Activated CD4-positive, alpha-beta T cell treated with anti-CD3 and anti-CD28 coated beads, Interleukin-2, amount 50 U/mL, for 16 hours (primary cell): ENCODE data around the gene TRPM3.

Source experiments
- DNase-seq: peaks from one replicate; pipeline ENCODE4 v3.0.0-alpha.2; 2020

Gene TRPM3

DNA sequence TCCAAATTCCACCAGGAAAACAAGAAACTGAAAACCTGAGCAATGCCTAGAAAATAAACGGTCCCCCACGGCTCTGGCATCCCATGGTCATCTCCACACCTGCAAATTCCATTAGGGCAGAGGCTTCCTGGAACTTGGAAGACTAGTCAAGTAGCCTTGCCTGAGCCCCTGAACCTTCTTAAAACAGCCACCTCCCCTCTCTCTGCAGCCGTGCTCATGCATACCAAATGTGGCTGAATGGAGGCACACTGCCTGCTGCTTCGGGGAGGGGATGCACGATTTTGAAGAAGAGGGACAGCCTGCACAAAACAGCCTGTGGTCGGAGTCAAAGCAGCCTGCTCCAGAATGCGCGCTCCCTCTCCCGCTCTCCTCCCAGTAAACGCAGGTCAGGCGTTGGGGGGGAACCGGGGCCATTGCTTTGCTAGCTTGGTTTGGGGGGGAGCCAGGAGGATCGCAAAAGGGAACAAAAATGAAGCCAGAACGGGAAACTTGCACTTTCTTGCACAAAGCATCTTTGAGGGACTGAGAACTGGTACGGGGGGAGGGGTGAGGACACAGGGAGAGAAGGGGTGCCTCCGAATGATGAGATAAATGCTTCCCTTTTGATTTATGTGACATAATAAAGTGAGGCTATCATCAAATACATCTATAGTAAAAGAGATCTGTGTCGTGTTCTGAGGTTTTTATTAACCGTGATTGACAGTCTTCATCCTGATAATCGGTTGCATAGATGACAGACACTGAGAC, at the start of gene TRPM3:
Gene TRPM3 (minus strand): TSS at position 347 of the 747 bp plus-strand sequence. CDS start 267 bp downstream, at position 80.
- no peak for DNase-seq

DNA sequence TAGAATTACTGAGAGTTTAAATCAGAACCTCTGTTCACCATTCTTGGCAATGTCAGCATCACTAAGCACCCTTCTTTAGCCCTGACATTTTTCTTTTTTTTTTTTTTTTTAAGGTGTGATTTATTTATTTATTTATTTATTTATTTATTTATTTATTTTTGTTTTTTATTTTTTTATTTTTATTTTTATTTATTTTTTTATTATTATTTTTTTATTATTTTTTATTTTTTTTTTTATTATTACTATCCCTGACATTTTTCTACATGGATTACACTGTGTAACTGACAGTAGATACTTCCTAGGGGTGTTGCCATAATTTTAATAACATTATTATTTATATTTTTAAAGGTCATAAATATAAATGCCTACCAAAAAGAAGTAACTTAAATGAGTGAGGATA, 47.0 kb upstream of the TRPM3 start:
- no peak for DNase-seq

DNA sequence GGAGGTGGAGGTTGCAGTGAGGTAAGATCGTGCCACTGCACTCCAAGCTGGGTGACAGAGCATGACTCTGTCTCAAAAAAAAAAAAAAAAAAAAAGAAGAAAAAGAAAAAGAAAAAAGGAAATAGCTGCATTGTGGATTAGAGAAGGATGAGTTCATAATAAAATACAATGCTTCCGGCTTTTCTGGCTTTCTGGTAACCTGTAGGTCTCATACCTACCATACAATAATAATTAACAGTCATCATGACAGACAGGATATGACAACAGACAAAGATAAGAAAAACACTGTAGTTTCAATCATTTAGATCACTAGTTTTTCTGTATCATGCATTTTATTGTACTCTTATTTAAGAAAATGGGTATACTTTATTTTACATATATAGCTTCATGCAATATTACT, 40.7 kb upstream of the TRPM3 start:
- DNase-seq: no peak

DNA sequence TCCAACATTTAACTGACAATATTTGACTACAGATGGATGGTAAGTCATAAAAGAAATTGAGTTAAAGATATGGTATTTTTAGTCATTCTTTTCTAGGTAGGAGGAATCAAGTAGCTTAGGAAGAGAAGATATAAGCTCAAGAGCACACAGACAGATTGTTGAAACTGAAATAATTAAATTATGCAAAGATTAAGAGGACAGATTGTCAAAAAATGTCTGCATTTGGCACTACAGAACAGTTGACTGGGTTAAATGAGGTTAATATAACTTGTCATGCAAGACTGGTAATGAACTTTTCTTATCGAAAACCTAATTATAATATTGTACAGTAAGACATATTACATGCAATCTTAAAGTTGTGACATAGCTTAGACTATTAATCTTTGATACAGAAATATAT, 36.3 kb upstream of the TRPM3 start:
- no peak for DNase-seq

GRCh38 chr9:71147368-71147767, 25.9 kb upstream of the TRPM3 start:
- no peak for DNase-seq

DNA sequence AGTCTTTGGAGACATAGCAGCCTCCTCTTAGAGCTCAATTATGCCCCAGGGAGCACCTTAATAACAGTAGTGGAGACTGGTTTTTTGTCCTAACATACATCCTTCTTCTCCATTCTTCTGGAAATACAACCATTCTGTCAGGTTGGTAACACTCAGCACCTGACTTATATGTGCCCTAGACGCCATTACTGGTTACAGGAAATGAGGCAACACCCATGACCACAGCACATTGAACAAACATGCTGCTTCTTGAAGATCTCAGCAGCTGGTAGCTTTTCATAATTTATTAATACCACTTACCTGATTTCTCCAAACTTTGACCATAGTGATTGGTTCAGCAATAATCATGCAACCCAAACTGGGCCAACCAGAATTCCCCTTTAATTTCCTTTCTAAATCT, 25.1 kb upstream of the TRPM3 start:
- no peak for DNase-seq

- no peak for DNase-seq
Measured at GRCh38 chr9:71145179-71145578, 23.8 kb upstream of the TRPM3 start.

DNA sequence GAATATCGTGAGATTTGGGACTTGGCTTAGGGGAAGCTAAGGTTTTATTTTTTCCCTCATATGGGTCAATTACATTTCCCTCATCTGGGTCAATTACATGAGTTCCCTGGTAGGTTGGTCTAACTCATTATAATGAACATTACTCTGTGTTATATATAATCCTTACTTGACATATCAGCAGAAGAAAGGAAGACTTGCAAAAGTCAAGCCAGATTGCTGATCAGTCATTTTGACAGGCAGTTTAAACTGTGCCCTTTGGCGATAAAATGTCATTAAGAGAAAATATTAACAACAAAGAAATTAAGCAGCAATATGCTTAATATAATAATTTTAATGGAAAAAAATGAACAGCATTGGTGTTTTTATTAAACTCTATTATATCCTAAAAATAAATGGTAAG, 23.1 kb upstream of the TRPM3 start:
- no peak for DNase-seq

GRCh38 chr9:71136696-71137095, 15.3 kb upstream of the TRPM3 start:
- no peak for DNase-seq

GRCh38 chr9:71131145-71131544, 9.7 kb upstream of the TRPM3 start:
- DNase-seq: no peak

GRCh38 chr9:71130521-71130920, 9.1 kb upstream of the TRPM3 start:
- no peak for DNase-seq

GRCh38 chr9:71128796-71129195, 7.4 kb upstream of the TRPM3 start:
- DNase-seq: no peak

DNA sequence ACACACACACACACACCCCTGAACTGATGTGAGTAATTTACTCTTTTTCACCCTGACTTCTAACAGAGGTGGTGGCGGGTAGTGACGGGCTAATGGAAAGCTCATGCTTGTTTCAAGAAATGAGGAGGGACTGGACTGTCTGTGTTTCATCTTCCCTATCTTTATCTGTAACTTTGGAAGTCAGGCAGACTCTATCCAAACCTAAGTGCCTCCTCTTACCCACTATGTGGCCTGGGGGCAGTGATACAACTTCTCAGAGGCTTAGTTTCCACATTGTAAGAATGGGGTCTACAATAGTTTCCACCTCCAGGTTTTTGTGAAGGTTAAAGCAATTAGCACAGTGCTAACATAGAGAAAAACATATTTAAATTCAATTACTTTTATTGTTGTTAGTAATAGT, 5.9 kb upstream of the TRPM3 start:
- no peak for DNase-seq

GRCh38 chr9:71122421-71122820, 1.0 kb upstream of the TRPM3 start:
- DNase-seq: no peak

- DNase-seq: no peak
Measured at GRCh38 chr9:71122022-71122275, 528 bp upstream of the TRPM3 start.

DNA sequence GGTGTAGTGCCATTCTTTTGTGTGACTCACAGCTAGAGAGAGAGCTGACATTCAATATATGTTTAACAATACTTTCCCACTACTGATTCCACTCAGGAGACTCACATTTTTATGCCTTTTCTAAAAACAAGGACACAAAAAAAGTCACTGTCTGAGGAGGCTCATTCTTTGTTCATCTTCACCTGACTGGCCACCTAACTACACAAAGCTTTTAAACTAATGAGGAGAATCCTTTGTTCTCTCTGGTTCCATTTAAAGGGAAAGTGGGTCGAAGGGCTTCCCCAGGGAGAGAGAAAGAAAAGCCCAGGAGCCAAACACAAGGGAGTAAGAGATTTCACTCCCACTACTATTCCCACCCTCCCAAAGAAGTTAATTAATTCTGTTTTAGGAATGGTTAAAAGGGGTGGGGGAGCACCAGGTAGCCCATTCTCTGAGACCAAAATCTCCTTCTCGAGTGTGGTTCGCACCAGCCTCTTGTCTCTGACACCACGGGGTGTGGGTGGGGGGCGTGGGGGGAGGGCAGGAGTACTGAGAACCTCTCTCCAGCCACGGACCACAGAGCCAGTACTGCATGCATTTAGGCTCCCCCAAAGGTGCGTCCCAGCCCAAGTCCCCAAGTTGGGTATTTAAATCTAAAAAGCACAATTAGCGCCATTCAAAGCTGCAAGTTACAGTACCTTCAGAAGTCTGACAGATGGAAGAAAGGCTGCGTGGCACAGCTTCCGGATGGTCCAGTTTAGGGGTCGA, 747 bp downstream of the TRPM3 start:
- no peak for DNase-seq

DNA sequence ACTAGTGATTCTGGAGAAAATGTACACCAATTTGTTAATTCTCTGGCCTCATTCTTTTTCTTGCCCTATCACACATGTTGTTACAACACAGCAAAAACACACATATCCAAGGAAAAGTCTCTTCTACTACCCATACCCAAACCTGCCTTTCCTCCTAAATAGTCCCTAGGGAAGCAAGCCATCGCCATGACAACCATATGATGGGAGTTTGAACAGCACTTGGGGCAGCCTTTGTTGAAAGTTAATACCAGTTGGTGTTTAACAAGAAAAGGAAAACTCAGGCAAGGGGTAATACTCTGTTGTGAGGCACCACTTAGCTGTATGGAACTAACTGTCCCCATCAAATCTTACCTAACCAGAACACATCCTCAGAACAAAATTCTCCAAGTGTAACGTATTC, 1.7 kb downstream of the TRPM3 start:
- DNase-seq: no peak

DNA sequence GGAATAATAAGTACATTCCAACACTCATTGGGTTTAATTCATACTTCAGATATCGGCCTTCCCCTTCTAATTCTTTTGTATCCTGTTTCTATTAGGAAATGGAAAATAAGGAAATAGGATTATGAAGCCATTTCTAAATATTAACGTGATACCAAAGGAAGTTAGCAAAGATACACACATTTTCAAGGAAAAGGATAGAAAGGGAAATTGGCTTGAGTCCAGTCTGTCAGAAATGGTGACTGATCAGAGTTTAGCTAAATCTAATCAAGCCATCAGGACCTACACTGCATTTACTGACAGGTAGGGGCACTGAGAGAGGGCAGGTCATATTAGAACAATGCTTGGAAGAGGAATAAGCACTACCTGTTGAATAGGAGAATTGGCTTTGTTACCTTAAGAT, 3.1 kb downstream of the TRPM3 start:
- DNase-seq: no peak

- no peak for DNase-seq
Measured at GRCh38 chr9:71115448-71115975, 5.9 kb downstream of the TRPM3 start.

- DNase-seq: no peak
Measured at GRCh38 chr9:71112866-71113265, 8.6 kb downstream of the TRPM3 start.

- DNase-seq: no peak
Measured at GRCh38 chr9:71108937-71109336, 12.5 kb downstream of the TRPM3 start.

- no peak for DNase-seq
Measured at GRCh38 chr9:71106992-71107391, 14.4 kb downstream of the TRPM3 start.

DNA sequence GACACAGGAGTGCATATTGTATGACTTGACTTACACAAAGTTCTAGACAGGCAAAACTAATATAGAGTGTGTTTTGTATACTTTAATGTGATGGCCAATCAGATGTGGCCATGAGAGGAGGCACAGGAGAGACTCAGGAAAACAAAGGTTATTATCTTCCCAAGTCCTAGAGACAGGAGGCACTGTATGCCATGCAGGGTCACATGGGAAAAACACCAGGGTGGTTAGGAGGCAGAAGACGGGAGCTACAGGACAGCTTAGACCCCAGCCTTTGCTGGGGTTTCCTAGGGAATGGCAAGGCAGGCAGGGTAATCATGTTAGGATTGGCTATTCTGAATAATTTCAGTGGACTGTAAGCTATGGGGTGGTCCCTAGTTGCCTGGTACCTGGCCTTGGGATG, 16.2 kb downstream of the TRPM3 start:
- DNase-seq: no peak

- no peak for DNase-seq
Measured at GRCh38 chr9:71098801-71099200, 22.6 kb downstream of the TRPM3 start.

DNA sequence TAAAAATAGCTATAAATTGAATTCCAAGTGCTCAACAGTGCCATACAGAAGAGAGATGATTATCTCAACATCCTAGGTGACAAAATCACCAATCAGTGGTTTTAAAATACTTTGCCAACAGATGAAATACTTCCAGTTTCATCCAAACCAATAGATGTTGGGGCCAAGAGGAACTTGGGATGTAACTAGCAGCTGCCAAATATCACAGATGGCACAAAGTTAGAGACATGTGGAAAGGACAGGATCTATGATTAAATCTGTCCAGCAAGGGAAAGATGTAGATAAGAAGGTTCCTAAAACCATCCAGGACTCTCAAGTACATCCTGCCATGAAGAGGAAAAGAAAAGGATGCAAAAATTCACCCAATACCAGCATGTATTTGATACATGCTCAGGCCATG, 23.8 kb downstream of the TRPM3 start:
- DNase-seq: no peak
